Type B pancreatic cell (in vitro differentiated cells): ENCODE measurements around the gene RPS15. TPM values are rescaled to one million over a fixed set of nuclear protein-coding genes. Genes with fewer than 3 reads are reported as not detected.
"Not testable (repeated sequence)": the region's sequence is repeated elsewhere in the genome, so short reads cannot be mapped to it uniquely, and the experiment has no call there.

Source experiments
- DNase-seq: peaks from one replicate; pipeline ENCODE4 v3.0.0; 2021; ENCODE audit warnings: mixed read lengths; ENCODE audit not compliant: unreplicated experiment; ENCODE audit errors: extremely low spot score
- H3K27ac Mint-ChIP-seq: 2 replicates; pipeline ENCODE4 v1.8.0; 2021; ENCODE audit warnings: mild to moderate bottlenecking, mixed read lengths
- H3K27me3 Mint-ChIP-seq: 2 replicates; pipeline ENCODE4 v1.8.0; 2021; ENCODE audit warnings: mixed read lengths
- H3K36me3 Mint-ChIP-seq: 2 replicates; pipeline ENCODE4 v1.8.0; 2021; ENCODE audit warnings: mixed read lengths
- H3K4me1 Mint-ChIP-seq: one replicate; pipeline ENCODE4 v1.8.0; 2021; ENCODE audit warnings: mixed read lengths; ENCODE audit not compliant: unreplicated experiment
- H3K4me3 Mint-ChIP-seq: 2 replicates; pipeline ENCODE4 v1.8.0; 2021; ENCODE audit warnings: mild to moderate bottlenecking, mixed read lengths
- H3K9me3 Mint-ChIP-seq: 2 replicates; pipeline ENCODE4 v1.8.0; 2021; ENCODE audit warnings: mixed read lengths
- total RNA-seq: library from RNA; stranded (reverse); gene quantifications from 2 replicates; pipeline ENCODE4 v1.2.1, GENCODE V29; 2021; ENCODE audit warnings: low replicate concordance
- TF ChIP-seq, protein P1 (sequence below): fragments of 200-600 bp; sonication (generic); conservative IDR thresholded peaks from 2 replicates; pipeline ENCODE4 v1.5.0; 2021; ENCODE audit warnings: antibody characterized with exemption, mild to moderate bottlenecking

The RPS15 gene
- total RNA-seq, 1 donor from 2014 or later = 1,344 TPM

DNA sequence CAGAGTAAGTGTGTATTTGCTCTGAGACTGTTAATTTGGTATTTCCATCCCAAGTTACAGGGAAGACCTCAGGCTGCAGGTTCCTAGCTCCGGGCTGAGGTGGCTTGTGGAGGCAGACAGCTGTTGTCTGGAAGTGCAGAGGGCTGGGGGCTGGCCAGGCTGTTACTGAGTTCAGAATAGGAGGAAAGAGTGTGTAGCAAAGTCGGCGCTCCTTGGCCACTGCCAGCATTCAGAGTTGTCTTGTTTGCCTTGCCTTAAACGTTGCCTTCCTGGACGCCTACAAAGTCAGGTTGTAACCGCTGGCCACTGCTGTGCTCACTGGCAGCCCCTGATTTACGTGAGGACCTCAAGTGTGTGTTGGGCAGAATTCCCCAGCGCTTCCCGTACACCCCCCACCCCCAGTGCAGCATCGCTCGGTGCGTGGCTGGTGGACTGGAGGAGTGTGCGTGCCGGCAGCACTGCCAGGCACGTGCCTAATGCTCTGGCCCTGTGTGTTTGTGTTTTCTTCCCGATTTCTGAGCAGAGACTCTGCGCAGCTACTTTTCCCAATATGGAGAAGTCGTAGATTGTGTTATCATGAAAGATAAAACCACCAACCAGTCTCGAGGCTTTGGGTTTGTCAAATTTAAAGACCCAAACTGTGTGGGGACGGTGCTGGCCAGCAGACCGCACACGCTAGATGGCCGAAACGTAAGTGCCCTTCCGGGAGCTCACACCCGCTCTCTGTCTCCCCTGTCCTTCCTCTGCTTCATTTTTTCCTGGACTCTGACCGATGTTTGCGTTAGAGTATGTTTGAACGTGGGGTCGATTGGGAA, 20.3 kb upstream of the RPS15 start:
- Mint-ChIP-seq H3K4me3 (peak overlapping the region; percentile 50), H3K9me3 (no peaks in the 10 kb centered on the region)

DNA sequence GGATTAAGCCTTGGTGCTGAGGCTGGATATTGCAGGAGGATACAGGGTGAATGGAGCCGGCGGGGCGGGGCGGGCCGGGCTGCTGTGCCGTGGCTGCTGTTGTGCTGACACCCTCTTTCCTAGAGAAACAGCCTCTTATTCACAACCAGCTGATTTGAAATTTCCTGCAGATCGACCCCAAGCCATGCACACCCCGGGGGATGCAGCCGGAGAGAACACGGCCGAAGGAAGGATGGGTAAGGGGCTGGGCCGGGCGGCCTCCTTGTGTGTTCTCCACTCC, 19.8 kb upstream of the RPS15 start:
- Mint-ChIP-seq H3K36me3 (peaks cover 16% of the 10 kb centered on the region), H3K9me3 (no peaks in the 10 kb centered on the region), H3K27ac (peak overlapping the region; percentile 83), H3K4me1 (peaks cover 32% of the 10 kb centered on the region), H3K4me3 (peak overlapping the region; percentile 28), H3K27me3 (peaks cover 4% of the 10 kb centered on the region)
- TF ChIP-seq, protein P1, sequence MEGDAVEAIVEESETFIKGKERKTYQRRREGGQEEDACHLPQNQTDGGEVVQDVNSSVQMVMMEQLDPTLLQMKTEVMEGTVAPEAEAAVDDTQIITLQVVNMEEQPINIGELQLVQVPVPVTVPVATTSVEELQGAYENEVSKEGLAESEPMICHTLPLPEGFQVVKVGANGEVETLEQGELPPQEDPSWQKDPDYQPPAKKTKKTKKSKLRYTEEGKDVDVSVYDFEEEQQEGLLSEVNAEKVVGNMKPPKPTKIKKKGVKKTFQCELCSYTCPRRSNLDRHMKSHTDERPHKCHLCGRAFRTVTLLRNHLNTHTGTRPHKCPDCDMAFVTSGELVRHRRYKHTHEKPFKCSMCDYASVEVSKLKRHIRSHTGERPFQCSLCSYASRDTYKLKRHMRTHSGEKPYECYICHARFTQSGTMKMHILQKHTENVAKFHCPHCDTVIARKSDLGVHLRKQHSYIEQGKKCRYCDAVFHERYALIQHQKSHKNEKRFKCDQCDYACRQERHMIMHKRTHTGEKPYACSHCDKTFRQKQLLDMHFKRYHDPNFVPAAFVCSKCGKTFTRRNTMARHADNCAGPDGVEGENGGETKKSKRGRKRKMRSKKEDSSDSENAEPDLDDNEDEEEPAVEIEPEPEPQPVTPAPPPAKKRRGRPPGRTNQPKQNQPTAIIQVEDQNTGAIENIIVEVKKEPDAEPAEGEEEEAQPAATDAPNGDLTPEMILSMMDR = no peak
- no peak for DNase-seq

More for the DNA sequence above, 20.3 kb upstream of the RPS15 start:
- TF ChIP-seq, protein P1 = no peak
- H3K27ac Mint-ChIP-seq = peak overlapping the region; percentile 83
- peaks cover 12% of the 10 kb centered on the region for H3K36me3 Mint-ChIP-seq
- H3K27me3 Mint-ChIP-seq = peaks cover 4% of the 10 kb centered on the region
- H3K4me1 Mint-ChIP-seq = peaks cover 28% of the 10 kb centered on the region
- DNase-seq = no peak

DNA sequence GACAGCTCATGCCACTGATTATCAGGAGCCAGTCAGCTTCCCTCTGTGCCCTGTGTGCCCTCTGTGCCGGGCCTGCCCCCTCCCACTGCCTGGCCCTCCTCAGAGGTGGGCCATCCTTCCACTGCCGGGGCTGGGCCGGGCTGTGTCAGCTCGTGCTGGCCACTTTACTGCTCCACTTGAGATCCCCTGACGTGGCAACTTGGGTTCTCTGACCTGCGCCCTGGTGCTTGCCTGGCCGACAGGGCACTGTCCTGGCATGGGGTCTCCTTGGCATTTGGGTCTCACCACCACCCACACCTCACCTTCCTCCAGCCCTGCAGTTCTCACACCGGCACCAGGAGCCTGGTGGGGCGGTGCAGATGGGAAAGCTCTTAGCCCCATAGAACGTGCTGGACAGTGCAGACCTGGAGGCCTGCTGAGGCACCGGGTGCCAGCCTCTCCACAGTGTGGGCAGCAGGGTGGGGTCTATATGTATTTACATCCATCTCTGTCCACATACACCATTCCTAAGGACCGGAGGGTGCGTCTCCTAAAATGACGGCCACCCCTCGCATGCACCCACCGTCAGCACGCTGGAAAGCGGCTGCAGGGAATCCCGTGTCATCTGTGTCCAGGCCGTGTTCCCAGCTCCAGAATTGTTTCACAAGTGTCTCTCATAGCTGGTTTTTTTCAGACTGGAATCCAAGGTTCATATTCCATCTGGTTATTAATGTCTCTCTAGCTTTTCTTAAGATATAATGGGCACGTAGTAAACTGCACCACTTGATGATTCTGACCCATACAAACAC, 19.1 kb upstream of the RPS15 start:
- no peaks in the 10 kb centered on the region for H3K9me3 Mint-ChIP-seq
- H3K4me1 Mint-ChIP-seq = peaks cover 34% of the 10 kb centered on the region
- peaks cover 17% of the 10 kb centered on the region for H3K36me3 Mint-ChIP-seq
- H3K4me3 Mint-ChIP-seq = no peak overlapping the region
- peaks cover 4% of the 10 kb centered on the region for H3K27me3 Mint-ChIP-seq
- no peak for DNase-seq
- peak overlapping the region; percentile 53 for H3K27ac Mint-ChIP-seq
- TF ChIP-seq, protein P1 = no peak

DNA sequence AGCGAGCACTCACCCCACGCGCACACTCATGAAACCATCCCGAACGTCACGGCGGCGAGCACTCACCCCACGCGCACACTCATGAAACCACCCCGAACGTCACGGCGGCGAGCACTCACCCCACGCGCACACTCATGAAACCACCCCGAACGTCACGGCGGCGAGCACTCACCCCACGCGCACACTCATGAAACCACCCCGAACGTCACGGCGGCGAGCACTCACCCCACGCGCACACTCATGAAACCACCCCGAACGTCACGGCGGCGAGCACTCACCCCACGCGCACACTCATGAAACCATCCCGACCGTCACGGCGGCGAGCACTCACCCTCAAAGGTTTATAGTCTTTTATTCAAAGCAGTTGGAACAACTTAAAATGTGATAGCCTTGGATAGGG, 18.1 kb upstream of the RPS15 start:
- peaks cover 20% of the 10 kb centered on the region for H3K36me3 Mint-ChIP-seq
- not testable (repeated sequence) for H3K27me3 Mint-ChIP-seq, H3K27ac Mint-ChIP-seq, H3K9me3 Mint-ChIP-seq, DNase-seq, H3K4me3 Mint-ChIP-seq
- H3K4me1 Mint-ChIP-seq = peaks cover 34% of the 10 kb centered on the region

DNA sequence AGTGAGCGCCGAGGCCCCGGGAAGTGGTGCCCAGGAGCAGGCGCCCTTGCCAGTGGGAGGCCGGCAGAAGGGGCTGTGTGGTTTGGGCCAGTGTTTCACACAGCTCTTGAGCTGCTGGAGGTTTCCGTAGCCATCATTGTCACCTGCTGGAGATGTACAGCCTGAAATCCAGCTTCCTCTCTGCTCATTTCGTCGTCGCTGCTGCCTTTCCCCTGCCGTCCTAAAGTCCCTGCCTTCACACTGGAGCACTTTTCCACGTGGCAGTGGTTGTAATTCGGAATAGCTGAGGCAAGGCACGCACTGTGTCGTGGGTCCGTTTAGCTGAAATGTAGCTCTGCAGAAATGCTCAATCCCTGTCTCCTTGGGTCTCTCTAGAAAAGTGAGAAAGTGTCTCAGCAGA, 17.6 kb upstream of the RPS15 start:
- H3K9me3 Mint-ChIP-seq = no peaks in the 10 kb centered on the region
- H3K4me3 Mint-ChIP-seq = no peak overlapping the region
- no peaks in the 10 kb centered on the region for H3K27me3 Mint-ChIP-seq
- H3K36me3 Mint-ChIP-seq = peaks cover 21% of the 10 kb centered on the region
- TF ChIP-seq, protein P1 = no peak
- no peak for DNase-seq
- H3K27ac Mint-ChIP-seq = no peak overlapping the region
- H3K4me1 Mint-ChIP-seq = peaks cover 30% of the 10 kb centered on the region
